GM10266 (cell line): ENCODE data around the gene NAGPA.

ENCODE experiments used
- DNase-seq: peaks from one replicate; pipeline ENCODE4 v3.0.0; 2012; ENCODE audit errors: extremely low spot score
- TF ChIP-seq, protein P1 (sequence below): IDR thresholded peaks from 2 replicates; pipeline ENCODE4 v1.5.1; 2012; ENCODE audit warnings: mild to moderate bottlenecking, low read depth; ENCODE audit not compliant: control insufficient read depth, insufficient read depth; ENCODE audit errors: missing control alignments

NAGPA gene

DNA sequence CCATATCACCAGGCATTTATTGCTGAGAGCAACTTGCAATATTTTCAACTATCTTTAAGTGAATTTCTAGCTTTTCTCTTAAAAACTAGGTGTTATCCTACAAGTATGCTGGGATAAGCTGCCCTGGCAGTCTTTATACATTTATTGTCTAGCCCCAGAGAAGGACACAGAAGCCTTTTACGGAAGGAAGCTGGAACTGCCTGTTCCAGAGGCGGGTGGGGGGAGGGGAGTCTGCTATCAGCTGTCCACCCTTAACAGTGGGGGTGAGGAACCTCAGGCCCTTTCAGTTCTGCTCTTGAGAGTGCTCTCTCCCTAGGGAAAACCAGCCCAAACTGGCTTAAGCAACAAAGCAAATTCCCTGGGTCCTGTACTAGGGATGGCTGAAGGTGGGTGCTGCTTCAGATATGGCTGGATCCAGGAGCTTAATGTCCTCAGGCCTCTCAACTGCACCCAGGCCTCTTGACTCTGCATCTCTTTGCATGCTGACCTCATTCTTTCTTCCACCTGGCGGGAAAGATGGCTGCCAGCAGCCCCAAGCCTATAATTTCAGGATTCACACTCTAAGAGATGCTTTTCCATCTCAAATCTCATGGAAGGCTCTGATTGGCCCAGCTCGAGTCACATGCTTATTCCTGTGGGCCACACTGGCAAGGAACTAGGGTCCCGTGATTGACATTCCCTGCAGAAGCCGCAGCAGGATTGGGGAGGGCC is 16.6 kb downstream of the NAGPA start:
- TF ChIP-seq, protein P1, sequence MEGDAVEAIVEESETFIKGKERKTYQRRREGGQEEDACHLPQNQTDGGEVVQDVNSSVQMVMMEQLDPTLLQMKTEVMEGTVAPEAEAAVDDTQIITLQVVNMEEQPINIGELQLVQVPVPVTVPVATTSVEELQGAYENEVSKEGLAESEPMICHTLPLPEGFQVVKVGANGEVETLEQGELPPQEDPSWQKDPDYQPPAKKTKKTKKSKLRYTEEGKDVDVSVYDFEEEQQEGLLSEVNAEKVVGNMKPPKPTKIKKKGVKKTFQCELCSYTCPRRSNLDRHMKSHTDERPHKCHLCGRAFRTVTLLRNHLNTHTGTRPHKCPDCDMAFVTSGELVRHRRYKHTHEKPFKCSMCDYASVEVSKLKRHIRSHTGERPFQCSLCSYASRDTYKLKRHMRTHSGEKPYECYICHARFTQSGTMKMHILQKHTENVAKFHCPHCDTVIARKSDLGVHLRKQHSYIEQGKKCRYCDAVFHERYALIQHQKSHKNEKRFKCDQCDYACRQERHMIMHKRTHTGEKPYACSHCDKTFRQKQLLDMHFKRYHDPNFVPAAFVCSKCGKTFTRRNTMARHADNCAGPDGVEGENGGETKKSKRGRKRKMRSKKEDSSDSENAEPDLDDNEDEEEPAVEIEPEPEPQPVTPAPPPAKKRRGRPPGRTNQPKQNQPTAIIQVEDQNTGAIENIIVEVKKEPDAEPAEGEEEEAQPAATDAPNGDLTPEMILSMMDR, result no peak
- DNase-seq, result no peak

DNA sequence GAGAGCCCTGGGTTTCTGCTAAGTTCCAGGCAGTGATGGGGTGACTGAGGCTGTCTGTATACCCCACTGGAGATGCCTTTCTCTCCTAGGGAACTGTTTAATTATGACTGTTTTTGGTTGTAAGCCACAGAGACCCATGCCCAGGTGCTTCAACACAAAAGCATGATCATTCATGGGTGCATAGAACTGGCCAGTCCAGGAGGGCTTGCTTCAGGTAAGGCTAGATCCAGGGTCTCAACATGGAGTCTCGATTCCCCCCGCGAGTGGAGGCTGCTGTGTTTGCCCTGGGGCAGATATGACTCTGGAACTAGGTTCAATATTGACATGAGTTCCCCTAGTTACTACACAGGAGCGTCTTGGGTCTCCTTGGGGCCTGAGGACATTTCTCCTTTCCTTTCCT is 17.8 kb downstream of the NAGPA start:
- no peak for DNase-seq
- TF ChIP-seq, protein P1, result no peak

DNA sequence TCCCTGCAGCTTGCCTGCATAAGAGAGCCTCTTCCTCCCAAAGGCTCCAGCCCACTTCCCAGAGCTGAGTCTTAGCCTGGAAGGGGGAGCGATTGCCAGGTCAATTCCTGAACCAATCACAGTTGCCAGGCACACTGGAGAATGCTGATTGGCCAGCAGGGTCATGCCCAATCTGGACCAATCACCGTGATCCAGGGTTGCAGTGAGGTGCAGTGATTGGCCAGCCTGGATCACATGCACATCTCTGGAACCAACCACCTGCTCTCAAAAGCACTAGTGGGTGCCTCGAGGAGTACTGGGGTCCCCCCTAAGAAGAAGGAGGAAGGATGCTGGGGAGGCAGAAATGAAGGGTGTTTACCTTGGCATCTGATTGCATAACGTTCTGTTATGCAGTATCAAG is 18.4 kb downstream of the NAGPA start:
- no peak for DNase-seq

DNA sequence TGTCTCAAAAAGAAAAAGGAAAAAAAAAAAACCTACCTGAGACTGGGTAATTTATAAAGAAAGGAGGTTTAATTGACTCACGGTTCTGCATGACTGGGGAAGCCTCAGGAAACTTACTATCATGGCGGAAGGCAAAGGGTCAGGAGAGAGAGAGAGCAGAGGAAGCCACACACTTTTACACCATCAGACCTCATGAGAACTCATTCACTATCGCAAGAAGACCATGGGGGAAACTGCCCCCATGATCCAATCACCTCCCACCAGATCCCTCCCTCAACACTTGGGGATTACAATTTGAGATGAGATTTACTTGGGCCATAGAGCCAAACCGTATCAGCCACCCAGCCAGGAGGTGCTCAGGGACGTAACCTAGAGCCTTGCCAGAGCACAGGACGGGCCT is 20.8 kb downstream of the NAGPA start:
- no peak for DNase-seq
- TF ChIP-seq, protein P1, result no peak

More for the DNA sequence above, 18.4 kb downstream of the NAGPA start:
- TF ChIP-seq, protein P1, result no peak

DNA sequence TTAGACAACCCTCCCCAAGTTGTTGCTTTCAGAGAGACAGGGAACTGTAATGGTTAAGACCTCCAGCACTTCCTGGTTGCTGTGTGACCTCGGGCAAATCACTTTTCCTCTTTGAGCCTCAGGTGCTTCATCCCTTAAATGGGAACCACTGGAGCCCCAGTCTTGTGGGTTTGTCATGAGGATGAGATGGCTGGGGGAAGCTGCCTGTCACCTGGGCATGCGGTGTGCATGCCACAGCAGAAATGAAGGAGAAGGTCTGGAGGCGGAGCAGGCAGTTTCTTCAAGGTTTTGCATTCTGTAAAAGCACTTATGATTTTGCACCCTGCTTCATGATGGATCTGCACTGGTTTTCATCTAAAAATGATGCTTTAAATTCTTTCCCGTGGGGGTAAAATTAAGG is 22.1 kb downstream of the NAGPA start:
- DNase-seq, result no peak
- TF ChIP-seq, protein P1, result no peak

DNA sequence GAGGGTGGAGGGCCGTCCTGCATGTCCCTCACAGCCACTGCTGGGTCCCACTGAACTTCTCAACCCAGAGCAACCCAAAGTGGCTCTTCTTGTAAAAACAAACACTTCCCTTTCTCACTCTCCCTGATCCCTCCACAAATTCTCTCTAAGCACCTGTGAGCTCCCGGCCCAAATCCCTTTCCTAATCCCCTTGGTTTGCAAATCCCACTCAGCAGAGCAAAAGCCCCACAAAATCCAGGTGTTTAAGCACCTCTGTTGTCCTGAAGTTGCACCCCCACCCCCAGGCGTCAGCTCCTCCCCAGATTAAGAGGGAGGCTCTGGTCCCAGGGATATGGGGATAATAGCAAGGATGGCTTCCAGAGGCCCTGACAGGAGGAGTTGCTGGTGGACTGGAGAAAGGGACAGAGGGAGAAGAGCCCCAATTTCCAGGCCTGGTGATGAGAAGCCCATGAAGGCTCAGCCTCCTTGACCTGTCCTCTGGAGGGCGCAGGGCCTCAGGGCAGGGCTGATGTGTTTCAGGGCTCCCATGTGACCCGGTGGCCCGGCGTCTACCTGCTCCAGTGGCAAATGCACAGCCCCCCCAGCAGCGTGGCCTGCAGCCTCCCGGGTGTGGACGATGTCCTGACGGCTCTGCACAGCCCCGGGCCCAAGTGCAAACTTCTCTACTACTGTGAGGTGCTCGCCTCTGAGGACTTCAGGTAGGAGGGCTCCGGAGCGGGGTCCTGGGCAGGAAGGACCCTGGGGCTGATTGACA is 23.0 kb downstream of the NAGPA start:
- TF ChIP-seq, protein P1, result no peak
- no peak for DNase-seq

DNA sequence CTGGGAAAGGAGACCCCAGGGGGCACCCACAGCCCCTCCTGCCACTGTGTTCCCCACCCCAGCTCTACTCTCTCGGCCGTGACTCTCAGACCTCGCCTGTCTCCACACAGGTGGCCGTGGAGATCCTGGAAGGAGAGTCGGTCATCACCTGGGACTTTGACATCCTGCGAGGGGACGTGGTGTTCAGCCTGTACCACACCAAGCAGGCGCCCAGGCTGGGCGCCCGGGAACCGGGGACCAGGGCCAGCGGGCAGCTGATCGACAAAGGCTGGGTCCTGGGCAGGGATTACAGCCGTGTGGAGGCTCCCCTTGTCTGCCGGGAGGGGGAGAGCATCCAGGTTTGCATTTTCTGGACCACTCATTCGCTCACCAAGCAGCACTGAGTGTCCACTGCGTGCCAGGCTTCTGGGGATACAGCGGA is 25.4 kb downstream of the NAGPA start:
- TF ChIP-seq, protein P1, result no peak

More for the DNA sequence above, 25.4 kb downstream of the NAGPA start:
- DNase-seq, result no peak
